H1 (cell line): ENCODE measurements around the gene DYSF. TPM values are rescaled to one million over a fixed set of nuclear protein-coding genes. Genes with fewer than 3 reads are reported as not detected.

Experiments
- CTCF ChIA-PET: fragments of 300-600 bp; sonication (Branson Sonifier 250); formaldehyde crosslinking; loops from one replicate; lab custom pipeline; 2021; ENCODE audit not compliant: partially characterized antibody; lab: Charles Lee
- POLR2A ChIA-PET: fragments of 300-600 bp; sonication (Branson Sonifier 250); formaldehyde crosslinking; loops from one replicate; lab custom pipeline; 2021; ENCODE audit warnings: inconsistent platforms; ENCODE audit not compliant: partially characterized antibody; lab: Charles Lee
- DNase-seq, 2 experiments: peaks; one replicate each; pipeline versions ENCODE4 v3.0.0 to v3.0.0-alpha.2; 2010 to 2022; ENCODE audit warnings: low spot score in 2 of 2, low read depth in 1 of 2, mixed read lengths in 1 of 2
- FAIRE-seq: peaks from 2 replicates; lab custom pipeline; 2011; peaks lifted over from hg19 to GRCh38; lab: Jason Lieb, UNC
- H2AFZ ChIP-seq: 2 replicates; pipeline ENCODE4 v1.8.1; 2012; ENCODE audit warnings: low read length, inconsistent platforms
- H2AK5ac ChIP-seq: 2 replicates; pipeline ENCODE4 v1.6.1; 2013; ENCODE audit warnings: low read depth, low read length
- H2BK120ac ChIP-seq: replicated peaks from 2 replicates; pipeline ENCODE3; 2013; ENCODE audit warnings: low read depth, low read length, inconsistent platforms
- H2BK12ac ChIP-seq: 2 replicates; pipeline ENCODE4 v1.6.1; 2013; ENCODE audit warnings: low read depth, low read length
- H2BK15ac ChIP-seq: 2 replicates; pipeline ENCODE4 v1.6.1; 2013; ENCODE audit warnings: low read length
- H2BK20ac ChIP-seq: 2 replicates; pipeline ENCODE4 v1.6.1; 2013; ENCODE audit warnings: low read length
- H2BK5ac ChIP-seq: 2 replicates; pipeline ENCODE4 v1.6.1; 2013; ENCODE audit warnings: low read depth, low read length
- H3K14ac ChIP-seq: 2 replicates; pipeline ENCODE4 v1.6.1; 2013; ENCODE audit warnings: inconsistent platforms; ENCODE audit not compliant: insufficient read length
- H3K18ac ChIP-seq: 2 replicates; pipeline ENCODE4 v1.6.1; 2013; ENCODE audit warnings: low read length; ENCODE audit errors: extremely low read depth
- H3K23ac ChIP-seq: 2 replicates; pipeline ENCODE4 v1.6.1; 2013; ENCODE audit warnings: inconsistent platforms; ENCODE audit not compliant: insufficient read length
- H3K23me2 ChIP-seq: 2 replicates; pipeline ENCODE4 v1.6.1; 2013; ENCODE audit warnings: low read depth, low read length
- H3K27ac ChIP-seq: 2 replicates; pipeline ENCODE4 v1.6.1; 2011; ENCODE audit warnings: low read depth, low read length, inconsistent platforms
- H3K27me3 ChIP-seq, 4 experiments: replicated peaks in 1 of 4; 1 replicate in 1 of 4; 2 replicates in 3 of 4; pipeline versions ENCODE4 v1.6.1 to v1.8.1; 2011 to 2013; ENCODE audit warnings: low read length in 3 of 4, mild to moderate bottlenecking in 3 of 4, inconsistent platforms in 2 of 4, mixed read lengths in 2 of 4, moderate library complexity in 1 of 4; ENCODE audit not compliant: control insufficient read depth in 3 of 4, insufficient read depth in 3 of 4; ENCODE audit errors: extremely low read depth in 1 of 4
- H3K36me3 ChIP-seq, 4 experiments: 2 replicates each; pipeline versions ENCODE4 v1.6.1 to v1.8.1; 2011 to 2013; ENCODE audit warnings: mild to moderate bottlenecking in 4 of 4, low read length in 3 of 4, moderate library complexity in 2 of 4, control low read depth in 1 of 4, inconsistent platforms in 1 of 4; ENCODE audit not compliant: insufficient read depth in 4 of 4, control insufficient read depth in 2 of 4
- H3K4ac ChIP-seq: replicated peaks from 2 replicates; pipeline ENCODE3; 2013; ENCODE audit warnings: low read length, low read depth, mixed read lengths, inconsistent platforms; ENCODE audit not compliant: insufficient read length
- H3K4me1 ChIP-seq, 4 experiments: replicated peaks in 1 of 4; 1 replicate in 1 of 4; 2 replicates in 3 of 4; pipeline versions ENCODE4 v1.6.1 to v1.8.1; 2011 to 2013; ENCODE audit warnings: low read length in 3 of 4, inconsistent platforms in 2 of 4, mixed read lengths in 1 of 4; ENCODE audit not compliant: insufficient read depth in 4 of 4, control insufficient read depth in 3 of 4
- H3K4me2 ChIP-seq, 2 experiments: 2 replicates each; pipeline versions ENCODE4 v1.6.1 to v1.8.1; 2011 to 2013; ENCODE audit warnings: low read depth in 2 of 2, low read length in 2 of 2, control low read depth in 1 of 2, inconsistent platforms in 1 of 2, mild to moderate bottlenecking in 1 of 2; ENCODE audit not compliant: insufficient read depth in 1 of 2
- H3K4me3 ChIP-seq, 4 experiments: fragments of 200-600, 300-600 bp in 1 of 4; sonication (generic), shearing (Covaris generic), sonication (Bioruptor Twin) in 1 of 4; 2 replicates each; pipeline versions ENCODE4 v1.5.1 to v1.8.1; 2011 to 2016; ENCODE audit warnings: low read length in 4 of 4, low read depth in 3 of 4, control low read depth in 2 of 4, inconsistent platforms in 2 of 4, mild to moderate bottlenecking in 2 of 4, mixed read lengths in 1 of 4, moderate library complexity in 1 of 4; ENCODE audit not compliant: insufficient read depth in 2 of 4; ENCODE audit errors: extremely low read depth in 1 of 4
- H3K56ac ChIP-seq: replicated peaks from 2 replicates; pipeline ENCODE3; 2013; ENCODE audit warnings: low read depth, mild to moderate bottlenecking, mixed read lengths, low read length, inconsistent platforms; ENCODE audit not compliant: insufficient read length
- H3K79me1 ChIP-seq: 2 replicates; pipeline ENCODE4 v1.6.1; 2013; ENCODE audit warnings: low read depth, low read length, control low read depth
- H3K79me2 ChIP-seq, 2 experiments: 2 replicates each; pipeline versions ENCODE4 v1.6.1 to v1.8.1; 2012 to 2013; ENCODE audit warnings: low read length in 2 of 2, mild to moderate bottlenecking in 2 of 2, inconsistent platforms in 1 of 2; ENCODE audit not compliant: insufficient read depth in 2 of 2, control insufficient read depth in 1 of 2
- H3K9ac ChIP-seq, 4 experiments: replicated peaks in 1 of 4; 1 replicate in 1 of 4; 2 replicates in 3 of 4; pipeline versions ENCODE4 v1.6.1 to v1.8.1; 2011 to 2013; ENCODE audit warnings: low read depth in 3 of 4, low read length in 3 of 4, control low read depth in 2 of 4, mild to moderate bottlenecking in 2 of 4, moderate library complexity in 2 of 4, inconsistent platforms in 1 of 4; ENCODE audit errors: extremely low read depth in 1 of 4
- H3K9me3 ChIP-seq, 2 experiments: 2 replicates each; pipeline versions ENCODE4 v1.6.1 to v1.8.1; 2012 to 2013; ENCODE audit warnings: mild to moderate bottlenecking in 2 of 2, moderate library complexity in 2 of 2, control low read depth in 1 of 2, inconsistent platforms in 1 of 2, low read depth in 1 of 2, low read length in 1 of 2, mixed read lengths in 1 of 2; ENCODE audit not compliant: insufficient read depth in 2 of 2
- H4K20me1 ChIP-seq, 2 experiments: replicated peaks in 1 of 2; 2 replicates each; pipeline versions ENCODE3 to v1.8.1; 2011 to 2013; ENCODE audit warnings: inconsistent platforms in 2 of 2, low read length in 2 of 2, mild to moderate bottlenecking in 1 of 2; ENCODE audit not compliant: insufficient read depth in 2 of 2, control insufficient read depth in 1 of 2
- H4K5ac ChIP-seq: 2 replicates; pipeline ENCODE4 v1.6.1; 2013; ENCODE audit warnings: low read length, low read depth, mixed read lengths, inconsistent platforms; ENCODE audit not compliant: insufficient read length
- H4K8ac ChIP-seq: 2 replicates; pipeline ENCODE4 v1.8.0; 2013; ENCODE audit warnings: mild to moderate bottlenecking, moderate library complexity, low read length, inconsistent platforms; ENCODE audit not compliant: insufficient read depth; ENCODE audit errors: extremely low read depth
- H4K91ac ChIP-seq: replicated peaks from 2 replicates; pipeline ENCODE3; 2013; ENCODE audit warnings: low read length, mixed read lengths, inconsistent platforms; ENCODE audit not compliant: insufficient read length
- CREB1 ChIP-seq: IDR thresholded peaks from 2 replicates; pipeline ENCODE4 v1.6.1; 2012; ENCODE audit warnings: inconsistent platforms
- EGR1 ChIP-seq: IDR thresholded peaks from 2 replicates; pipeline ENCODE4 v1.6.1; 2011; ENCODE audit warnings: low read depth, low read length, borderline replicate concordance
- EP300 ChIP-seq, 2 experiments: IDR thresholded peaks; 1 replicate in 1 of 2; 2 replicates in 1 of 2; pipeline ENCODE4 v1.6.1; 2011 to 2012; ENCODE audit warnings: low read depth in 2 of 2, low read length in 2 of 2, mild to moderate bottlenecking in 2 of 2, borderline replicate concordance in 1 of 2, inconsistent platforms in 1 of 2, moderate library complexity in 1 of 2
- FOSL1 ChIP-seq: IDR thresholded peaks from 2 replicates; pipeline ENCODE4 v1.6.1; 2011; ENCODE audit warnings: mild to moderate bottlenecking, low read depth, low read length, moderate library complexity; ENCODE audit not compliant: insufficient read depth
- JUND ChIP-seq: IDR thresholded peaks from 2 replicates; pipeline ENCODE4 v1.6.1; 2011; ENCODE audit warnings: mild to moderate bottlenecking, improper control_type of control experiment, low read length
- KDM4A ChIP-seq: IDR thresholded peaks from one replicate; pipeline ENCODE4 v1.7.1; 2012; ENCODE audit warnings: low read depth, mild to moderate bottlenecking, moderate library complexity, low read length, inconsistent platforms; ENCODE audit not compliant: severe bottlenecking
- KDM5A ChIP-seq: fragments of 200-600 bp; IDR thresholded peaks from 2 replicates; pipeline ENCODE4 v1.7.1; 2012; ENCODE audit warnings: mild to moderate bottlenecking, low read length, inconsistent platforms, mixed read lengths
- POU5F1 ChIP-seq: IDR thresholded peaks from 2 replicates; pipeline ENCODE4 v1.6.1; 2011; ENCODE audit warnings: low read depth, mild to moderate bottlenecking, low read length, moderate library complexity
- WGBS, 2 experiments: shearing (Covaris generic) in 1 of 2; methylation state at CpG; one replicate each; pipeline versions ENCODE4 v1.1.6 to v1.1.7; 2013 to 2015; ENCODE audit warnings: low lambda C conversion rate in 2 of 2, mixed read lengths in 2 of 2, inconsistent platforms in 1 of 2, low coverage in 1 of 2, missing lambda C conversion rate in 1 of 2; ENCODE audit not compliant: insufficient replicate concordance in 2 of 2, insufficient coverage in 1 of 2, insufficient read length in 1 of 2; ENCODE audit errors: extremely low coverage in 1 of 2, missing lambda C conversion rate in 1 of 2; 5-methylcytosine and 5-hydroxymethylcytosine counted together
- polyA plus RNA-seq, 7 experiments: library from polyadenylated mRNA; depleted of rRNA in 3 of 7; stranded (reverse) in 5 of 7; unstranded in 2 of 7; fragments of >200 nt in 5 of 7; fragments of 200-250 nt in 2 of 7; gene quantifications; 1 replicate in 5 of 7; 2 replicates in 1 of 7; 4 replicates in 1 of 7; pipeline versions ENCODE4 v1.2.1 to v1.2.3, GENCODE V29; 2011 to 2013; ENCODE audit warnings: missing spikeins in 2 of 7, mixed read lengths in 2 of 7
- total RNA-seq: library from RNA; stranded (reverse); fragmentation: NEBNext Ultra II Directional; extraction: Animal tissue kit (Norgen Biotek cat#: 25700); gene quantifications from 2 replicates; pipeline ENCODE4 v1.2.1, GENCODE V29; 2021

The DYSF gene
- total and polyA plus RNA-seq, 2 of the 8 experiments (the other 6 are each of a cell fraction or from before 2014, with no cell fraction given), result 5.8 to 7.1 TPM

DNA sequence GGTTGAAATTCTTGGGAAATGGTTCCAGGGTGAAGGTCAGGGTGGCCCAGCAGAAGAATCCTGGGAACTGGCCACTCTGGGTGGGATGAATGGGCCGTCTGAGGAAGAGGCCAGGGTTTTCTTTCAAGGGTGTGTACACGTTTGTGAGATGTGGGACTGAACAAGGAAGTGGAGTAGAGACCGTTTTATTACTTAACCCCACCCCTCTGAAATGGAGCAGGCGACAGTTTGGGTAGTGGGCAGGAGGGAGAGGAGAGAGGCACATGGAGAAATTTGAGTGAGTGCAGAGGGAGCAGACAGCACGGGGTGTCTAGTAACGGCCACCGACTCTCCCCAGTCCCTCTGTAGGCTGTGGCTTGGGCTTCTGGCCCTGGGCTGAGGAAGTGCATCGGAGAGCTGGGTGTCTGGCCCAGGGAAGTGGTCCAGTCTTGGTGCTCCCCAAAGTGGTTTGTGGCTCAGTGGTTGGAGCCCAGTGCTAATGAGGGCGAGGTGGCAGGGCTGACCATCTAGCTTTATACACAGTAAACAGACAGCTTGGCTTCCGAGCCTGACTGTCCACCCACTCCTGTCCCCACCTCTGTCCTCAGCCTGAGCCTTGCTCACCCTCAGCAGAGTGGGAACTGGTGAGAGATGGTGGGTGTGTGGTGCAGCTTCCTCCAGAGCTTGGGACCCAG is 135.3 kb downstream of the DYSF start:
- Histone ChIP-seq H3K14ac (no peak overlapping the region), H3K23me2 (no peaks in the 10 kb centered on the region), H3K9me3 (no peaks in the 10 kb centered on the region), H4K20me1 (no peaks in the 10 kb centered on the region), H3K36me3 (no peaks in the 10 kb centered on the region), H3K79me1 (no peaks in the 10 kb centered on the region), H3K9ac (no peak overlapping the region), H3K18ac (no peak overlapping the region), H2BK20ac (no peak overlapping the region), H2BK12ac (no peak overlapping the region), H4K8ac (no peak overlapping the region), H3K4me2 (no peak overlapping the region), H3K56ac (no peak overlapping the region), H3K23ac (no peak overlapping the region), H3K27ac (no peak overlapping the region), H2BK5ac (no peak overlapping the region), H3K27me3 (no peaks in the 10 kb centered on the region), H4K5ac (no peak overlapping the region), H2AFZ (no peak overlapping the region), H3K79me2 (no peaks in the 10 kb centered on the region), H3K4me3 (no peak overlapping the region), H2BK120ac (no peak overlapping the region), H4K91ac (no peak overlapping the region), H3K4me1 (peaks cover 0 to 7% (median 2%) of the 10 kb centered on the region in 4 experiments; a peak in 3 of 7 replicates), H2AK5ac (no peak overlapping the region), H2BK15ac (no peak overlapping the region), H3K4ac (no peak overlapping the region)
- ChIA-PET POLR2A (no interaction called here), CTCF (interaction anchor here (0.6 to 1.8 kb wide), 5 partner anchors 9 to 336 kb away, joined by 3 to 5 read pairs (median 3); no protein-coding TSS in a partner anchor)
- TF ChIP-seq KDM5A, result no peak
- TF ChIP-seq FOSL1, result no peak
- no peak for TF ChIP-seq CREB1
- TF ChIP-seq KDM4A, result no peak
- no peak for TF ChIP-seq EP300 (IDR thresholded peaks at IDR 0.05; ENCODE audit: borderline replicate concordance in 1 of 2, low read depth in 2 of 2, low read length in 2 of 2)
- no peak for TF ChIP-seq JUND
- TF ChIP-seq EGR1, result no peak
- TF ChIP-seq POU5F1, result no peak
- whole genome bisulfite sequencing, 2 experiments, result 91% methylated on average over 10 of the region's 10 CpGs; no CpG with 5 or more reads in 1 of the 2 experiments
- FAIRE-seq, result no peak
- DNase-seq, result no peak
